Calu3 (cell line): ENCODE data around the gene ZNF783. TPM values are rescaled to one million over a fixed set of nuclear protein-coding genes. Genes with fewer than 3 reads are reported as not detected.
"Not testable (repeated sequence)": the region's sequence is repeated elsewhere in the genome, so short reads cannot be mapped to it uniquely, and the experiment has no call there.

Source experiments
- BruUV-seq: library from RNA; stranded (reverse); fragments of 400-500 nt; replicated peaks from 2 replicates; lab custom pipeline; 2021; lab: Mats Ljungman, UMichigan
- CTCF ChIA-PET: fragments of 300-600 bp; sonication (Branson Sonifier 250); formaldehyde crosslinking; loops from one replicate; lab custom pipeline; 2022; ENCODE audit warnings: antibody characterized with exemption; lab: Charles Lee
- DNase-seq: peaks from one replicate; pipeline ENCODE4 v3.0.0; 2022
- H3K27ac Mint-ChIP-seq: one replicate; pipeline ENCODE4 v1.8.0; 2022; ENCODE audit warnings: mixed read lengths; ENCODE audit not compliant: unreplicated experiment
- H3K27me3 Mint-ChIP-seq: one replicate; pipeline ENCODE4 v1.8.0; 2022; ENCODE audit warnings: mixed read lengths; ENCODE audit not compliant: unreplicated experiment
- H3K36me3 Mint-ChIP-seq: one replicate; pipeline ENCODE4 v1.8.0; 2022; ENCODE audit warnings: mild to moderate bottlenecking, moderate library complexity, mixed read lengths; ENCODE audit not compliant: insufficient read depth, unreplicated experiment
- H3K4me1 Mint-ChIP-seq: one replicate; pipeline ENCODE4 v1.8.0; 2022; ENCODE audit warnings: mild to moderate bottlenecking, low read depth, mixed read lengths; ENCODE audit not compliant: unreplicated experiment
- H3K4me3 Mint-ChIP-seq: one replicate; pipeline ENCODE4 v1.8.0; 2022; ENCODE audit warnings: mild to moderate bottlenecking, low read depth, moderate library complexity, mixed read lengths; ENCODE audit not compliant: unreplicated experiment
- H3K9me3 Mint-ChIP-seq: one replicate; pipeline ENCODE4 v1.8.0; 2022; ENCODE audit warnings: low read depth, mixed read lengths; ENCODE audit not compliant: unreplicated experiment
- intact Hi-C: fragments of 100-400 bp; cut with micrococcal nuclease; formaldehyde crosslinking; loops from one replicate; pipeline ENCODE4 v1.10.0; 2022; ENCODE audit not compliant: unreplicated experiment
- total RNA-seq: library from RNA; stranded (reverse); gene quantifications from 2 replicates; pipeline ENCODE4 v1.2.3, GENCODE V29; 2022
- TF ChIP-seq, protein P1 (sequence below): fragments of 200-600 bp; IDR thresholded peaks from one replicate; pipeline ENCODE4 v1.8.0; 2022; ENCODE audit warnings: antibody characterized with exemption; ENCODE audit not compliant: unreplicated experiment

Gene ZNF783
- total RNA-seq, 1 experiment from 2014 or later, result 17.8 TPM

DNA sequence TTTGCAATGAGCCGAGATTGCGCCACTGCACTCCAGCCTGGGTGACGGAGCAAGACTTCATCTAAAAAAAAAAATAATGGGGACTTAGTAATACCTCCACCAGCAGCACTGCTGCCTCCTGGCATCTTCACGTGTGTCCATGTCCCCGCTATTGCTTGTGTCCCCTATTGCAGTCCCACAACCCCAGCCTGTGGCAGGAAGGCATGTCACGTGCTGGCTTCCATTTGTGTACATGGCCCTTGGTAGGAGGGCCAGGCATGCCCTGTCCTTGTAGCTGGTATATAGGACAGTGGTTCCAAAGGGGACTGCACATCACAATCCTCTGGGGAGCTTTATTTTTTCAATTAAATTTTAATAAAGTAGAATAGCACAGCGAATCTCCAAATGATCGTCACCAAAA lies 5.7 kb downstream of the ZNF783 start:
- peaks cover 29% of the 10 kb centered on the region for H3K36me3 Mint-ChIP-seq
- DNase-seq, result no peak
- H3K9me3 Mint-ChIP-seq, result no peaks in the 10 kb centered on the region
- TF ChIP-seq, protein P1, sequence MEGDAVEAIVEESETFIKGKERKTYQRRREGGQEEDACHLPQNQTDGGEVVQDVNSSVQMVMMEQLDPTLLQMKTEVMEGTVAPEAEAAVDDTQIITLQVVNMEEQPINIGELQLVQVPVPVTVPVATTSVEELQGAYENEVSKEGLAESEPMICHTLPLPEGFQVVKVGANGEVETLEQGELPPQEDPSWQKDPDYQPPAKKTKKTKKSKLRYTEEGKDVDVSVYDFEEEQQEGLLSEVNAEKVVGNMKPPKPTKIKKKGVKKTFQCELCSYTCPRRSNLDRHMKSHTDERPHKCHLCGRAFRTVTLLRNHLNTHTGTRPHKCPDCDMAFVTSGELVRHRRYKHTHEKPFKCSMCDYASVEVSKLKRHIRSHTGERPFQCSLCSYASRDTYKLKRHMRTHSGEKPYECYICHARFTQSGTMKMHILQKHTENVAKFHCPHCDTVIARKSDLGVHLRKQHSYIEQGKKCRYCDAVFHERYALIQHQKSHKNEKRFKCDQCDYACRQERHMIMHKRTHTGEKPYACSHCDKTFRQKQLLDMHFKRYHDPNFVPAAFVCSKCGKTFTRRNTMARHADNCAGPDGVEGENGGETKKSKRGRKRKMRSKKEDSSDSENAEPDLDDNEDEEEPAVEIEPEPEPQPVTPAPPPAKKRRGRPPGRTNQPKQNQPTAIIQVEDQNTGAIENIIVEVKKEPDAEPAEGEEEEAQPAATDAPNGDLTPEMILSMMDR, result no peak
- peaks cover 8% of the 10 kb centered on the region for H3K4me1 Mint-ChIP-seq
- no peak overlapping the region for H3K27ac Mint-ChIP-seq
- H3K27me3 Mint-ChIP-seq, result no peaks in the 10 kb centered on the region
- H3K4me3 Mint-ChIP-seq, result no peak overlapping the region
- CTCF ChIA-PET, result no interaction called here
- intact Hi-C loops, result no loop called here
- BruUV-seq, result no TSS peak

DNA sequence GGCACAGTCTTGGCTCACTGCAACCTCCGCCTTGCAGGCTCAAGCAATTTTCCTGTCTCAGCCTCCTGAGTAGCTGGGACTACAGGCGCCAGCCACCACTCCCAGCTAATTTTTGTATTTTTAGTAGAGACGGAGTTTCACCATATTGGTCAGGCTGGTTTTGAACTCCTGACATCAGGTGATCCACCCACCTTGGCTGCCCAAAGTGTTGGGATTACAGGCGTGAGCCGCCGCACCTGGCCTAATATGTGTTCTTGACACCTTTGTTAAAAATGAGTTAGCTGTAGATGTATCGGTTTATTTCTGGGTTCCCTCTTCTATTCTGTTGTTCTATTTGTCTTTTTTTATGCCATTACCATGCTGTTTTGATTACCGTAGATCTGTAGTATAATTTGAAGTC lies 12.4 kb downstream of the ZNF783 start:
- H3K9me3 Mint-ChIP-seq, H3K27me3 Mint-ChIP-seq, BruUV-seq, CTCF ChIA-PET, intact Hi-C loops, DNase-seq, H3K4me1 Mint-ChIP-seq, H3K4me3 Mint-ChIP-seq, H3K27ac Mint-ChIP-seq: not testable (repeated sequence)
- peaks cover 19% of the 10 kb centered on the region for H3K36me3 Mint-ChIP-seq

DNA sequence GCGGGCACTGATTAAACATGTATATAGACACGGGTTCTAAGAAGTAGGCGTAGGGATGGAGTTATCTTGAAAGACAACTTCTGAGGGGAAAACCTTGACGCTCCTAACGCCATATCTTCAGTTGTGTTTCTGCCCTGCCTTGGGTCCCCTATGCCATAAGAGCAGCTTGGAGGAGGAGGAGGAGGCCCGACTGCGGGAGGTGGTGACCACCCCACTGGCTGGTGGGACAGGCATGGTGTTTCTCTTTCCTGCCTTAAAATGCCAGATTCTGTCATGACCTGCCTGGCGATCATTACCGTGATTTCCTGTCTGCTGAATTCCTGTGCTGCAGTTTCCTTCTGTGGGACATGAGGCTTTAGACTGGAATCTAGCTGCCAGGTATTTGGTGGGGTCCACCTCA lies 15.9 kb downstream of the ZNF783 start:
- Mint-ChIP-seq H3K27ac (no peak overlapping the region), H3K9me3 (no peaks in the 10 kb centered on the region), H3K4me3 (no peak overlapping the region), H3K4me1 (no peaks in the 10 kb centered on the region), H3K36me3 (peaks cover 20% of the 10 kb centered on the region), H3K27me3 (no peaks in the 10 kb centered on the region)
- intact Hi-C loops, result no loop called here
- no peak for DNase-seq
- no TSS peak for BruUV-seq
- TF ChIP-seq, protein P1, result no peak
- CTCF ChIA-PET, result no interaction called here

DNA sequence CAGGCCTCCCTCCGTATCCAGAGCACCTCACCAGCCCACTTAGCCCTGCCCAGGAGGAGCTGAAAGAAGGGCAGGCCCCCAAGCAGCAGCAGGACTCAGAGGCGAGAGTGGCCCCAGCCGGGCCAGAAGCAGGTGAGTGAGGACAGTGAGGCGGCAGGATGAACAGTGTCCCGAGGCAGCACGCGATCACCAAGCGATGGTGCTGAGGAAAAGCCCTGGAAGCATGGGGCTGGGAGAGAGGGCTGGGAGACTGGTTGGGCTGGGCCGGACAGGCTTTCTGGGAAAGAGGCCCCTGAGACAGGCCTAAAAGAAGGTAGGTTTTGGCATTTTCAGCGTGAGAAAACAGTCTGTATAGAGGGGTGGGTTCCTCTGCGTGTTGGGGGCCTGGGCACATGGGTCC lies 16.4 kb downstream of the ZNF783 start:
- intact Hi-C loops, result no loop called here
- no peak overlapping the region for H3K4me3 Mint-ChIP-seq
- TF ChIP-seq, protein P1, result no peak
- CTCF ChIA-PET, result no interaction called here
- peaks cover 20% of the 10 kb centered on the region for H3K36me3 Mint-ChIP-seq
- no TSS peak for BruUV-seq
- H3K27me3 Mint-ChIP-seq, result no peaks in the 10 kb centered on the region
- no peak overlapping the region for H3K27ac Mint-ChIP-seq
- no peaks in the 10 kb centered on the region for H3K9me3 Mint-ChIP-seq
- no peak for DNase-seq
- H3K4me1 Mint-ChIP-seq, result no peaks in the 10 kb centered on the region

DNA sequence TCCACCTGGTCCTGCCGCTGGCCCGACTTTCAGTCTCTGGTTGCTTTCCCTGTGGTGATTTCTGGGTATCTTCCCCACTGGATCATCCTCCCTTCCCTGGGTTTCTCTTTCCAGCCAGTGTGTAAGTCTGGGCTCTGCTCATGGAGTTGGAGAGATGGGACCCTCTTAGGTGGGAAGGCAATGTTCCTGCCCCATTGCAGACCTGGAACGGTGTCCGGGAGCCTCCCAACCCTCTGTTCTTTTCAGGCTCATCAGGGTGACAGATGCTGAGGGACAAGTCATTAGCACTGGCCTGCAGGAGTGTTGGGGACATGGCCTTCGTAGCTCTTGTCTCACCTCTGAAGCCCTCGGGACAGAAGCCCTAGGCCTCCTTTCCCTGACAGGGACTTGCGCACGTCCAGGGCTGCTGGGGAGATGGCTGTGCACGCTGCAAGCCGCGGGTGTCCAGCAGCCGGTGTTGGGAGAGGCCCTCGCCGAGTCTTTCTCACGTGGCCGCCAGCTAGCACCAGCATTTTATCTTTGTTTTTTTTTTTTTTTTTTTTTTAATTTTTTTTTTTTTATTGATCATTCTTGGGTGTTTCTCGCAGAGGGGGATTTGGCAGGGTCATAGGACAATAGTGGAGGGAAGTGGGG lies 17.2 kb downstream of the ZNF783 start:
- intact Hi-C loops, result no loop called here
- no peaks in the 10 kb centered on the region for H3K9me3 Mint-ChIP-seq
- peaks cover 24% of the 10 kb centered on the region for H3K36me3 Mint-ChIP-seq
- TF ChIP-seq, protein P1, result no peak
- no TSS peak for BruUV-seq
- no peak overlapping the region for H3K27ac Mint-ChIP-seq
- H3K4me1 Mint-ChIP-seq, result no peaks in the 10 kb centered on the region
- no peaks in the 10 kb centered on the region for H3K27me3 Mint-ChIP-seq
- no peak for DNase-seq
- CTCF ChIA-PET, result interaction anchor here (0.6 to 0.7 kb wide), 2 partner anchors 13 to 97 kb away, joined by 3 to 6 read pairs; no protein-coding TSS in a partner anchor
- H3K4me3 Mint-ChIP-seq, result no peak overlapping the region
